Mucosa of descending colon (tissue), 3 donors: Measurements from ENCODE around the gene UACA. TPM values are rescaled to one million over a fixed set of nuclear protein-coding genes. Genes with fewer than 3 reads are reported as not detected.

ENCODE experiments used
- ATAC-seq: fragments of 200-7000 bp; cut with Tn5 transposase; one replicate; pipeline ENCODE4 v1.9.1; 2020; ENCODE audit warnings: mild to moderate bottlenecking, moderate library complexity
- DNase-seq, 3 donors: peaks; one replicate each; pipeline ENCODE4 v3.0.0-alpha.2; 2020
- H3K36me3 ChIP-seq: fragments of 200-600 bp; one replicate; pipeline ENCODE4 v1.8.0; 2021; ENCODE audit warnings: low read depth, mild to moderate bottlenecking
- H3K4me1 ChIP-seq: fragments of 200-600 bp; one replicate; pipeline ENCODE4 v1.8.0; 2021; ENCODE audit warnings: low read depth, mild to moderate bottlenecking
- H3K4me3 ChIP-seq: fragments of 200-600 bp; one replicate; pipeline ENCODE4 v1.8.0; 2021; ENCODE audit warnings: mild to moderate bottlenecking
- H3K9me3 ChIP-seq: fragments of 200-600 bp; one replicate; pipeline ENCODE4 v1.8.0; 2021; ENCODE audit warnings: mild to moderate bottlenecking
- intact Hi-C, 2 donors: fragments of 100-400 bp; cut with DNase I in 1 of 2; cut with micrococcal nuclease in 1 of 2; formaldehyde crosslinking; loops; one replicate each; pipeline versions ENCODE4 v1.11.0 to v1.11.1; 2022; cut with DNase I, micrococcal nuclease
- total RNA-seq, 3 donors: library from RNA; stranded (reverse); fragmentation: NEBNext Ultra II Directional in 2 of 3; extraction: Animal tissue kit (Norgen Biotek cat#: 25700) in 2 of 3; gene quantifications; one replicate each; pipeline versions ENCODE4 v1.2.1 to v1.2.4, GENCODE V29; 2021 to 2023
- TF ChIP-seq, protein P1 (sequence below): fragments of 200-600 bp; IDR thresholded peaks from one replicate; pipeline ENCODE4 v1.8.0; 2022; ENCODE audit warnings: antibody characterized with exemption, mild to moderate bottlenecking
- donor health status: DM: no; HTN: no; CAD: no; lungs with moderate emphysema.
- donor health status: DM: no; HTN: no; CAD: no.
- donor health status: DM: no; HTN: yes; CAD: no.

The UACA gene
- total RNA-seq, 3 donors from 2014 or later = 42.1 to 74.7 (median 64.9) TPM

DNA sequence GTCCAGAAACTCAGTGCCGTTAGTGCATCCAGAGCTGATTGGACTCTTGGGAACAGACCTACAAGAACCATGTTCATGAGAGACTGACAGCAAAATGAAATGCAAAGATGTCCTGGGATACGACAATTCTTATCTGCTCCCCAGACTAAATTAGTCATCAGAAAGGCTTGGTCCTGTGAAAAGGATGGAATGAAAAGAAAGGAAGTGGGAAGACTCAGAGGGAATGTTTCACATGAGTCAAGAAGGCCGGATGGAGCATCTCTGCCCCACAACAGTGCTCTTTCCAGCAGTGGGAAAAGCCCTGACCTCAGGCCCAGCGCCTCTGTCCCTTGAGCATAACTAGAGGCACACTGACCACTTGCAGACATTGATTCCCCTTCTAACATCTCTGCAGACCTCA lies 39.3 kb upstream of the UACA start:
- Histone ChIP-seq H3K36me3 (no peaks in the 10 kb centered on the region), H3K4me1 (no peaks in the 10 kb centered on the region), H3K9me3 (no peaks in the 10 kb centered on the region), H3K4me3 (no peak overlapping the region)
- ATAC-seq = no peak
- intact Hi-C loops = no loop called here
- DNase-seq = no peak
- TF ChIP-seq, protein P1, sequence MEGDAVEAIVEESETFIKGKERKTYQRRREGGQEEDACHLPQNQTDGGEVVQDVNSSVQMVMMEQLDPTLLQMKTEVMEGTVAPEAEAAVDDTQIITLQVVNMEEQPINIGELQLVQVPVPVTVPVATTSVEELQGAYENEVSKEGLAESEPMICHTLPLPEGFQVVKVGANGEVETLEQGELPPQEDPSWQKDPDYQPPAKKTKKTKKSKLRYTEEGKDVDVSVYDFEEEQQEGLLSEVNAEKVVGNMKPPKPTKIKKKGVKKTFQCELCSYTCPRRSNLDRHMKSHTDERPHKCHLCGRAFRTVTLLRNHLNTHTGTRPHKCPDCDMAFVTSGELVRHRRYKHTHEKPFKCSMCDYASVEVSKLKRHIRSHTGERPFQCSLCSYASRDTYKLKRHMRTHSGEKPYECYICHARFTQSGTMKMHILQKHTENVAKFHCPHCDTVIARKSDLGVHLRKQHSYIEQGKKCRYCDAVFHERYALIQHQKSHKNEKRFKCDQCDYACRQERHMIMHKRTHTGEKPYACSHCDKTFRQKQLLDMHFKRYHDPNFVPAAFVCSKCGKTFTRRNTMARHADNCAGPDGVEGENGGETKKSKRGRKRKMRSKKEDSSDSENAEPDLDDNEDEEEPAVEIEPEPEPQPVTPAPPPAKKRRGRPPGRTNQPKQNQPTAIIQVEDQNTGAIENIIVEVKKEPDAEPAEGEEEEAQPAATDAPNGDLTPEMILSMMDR = no peak

DNA sequence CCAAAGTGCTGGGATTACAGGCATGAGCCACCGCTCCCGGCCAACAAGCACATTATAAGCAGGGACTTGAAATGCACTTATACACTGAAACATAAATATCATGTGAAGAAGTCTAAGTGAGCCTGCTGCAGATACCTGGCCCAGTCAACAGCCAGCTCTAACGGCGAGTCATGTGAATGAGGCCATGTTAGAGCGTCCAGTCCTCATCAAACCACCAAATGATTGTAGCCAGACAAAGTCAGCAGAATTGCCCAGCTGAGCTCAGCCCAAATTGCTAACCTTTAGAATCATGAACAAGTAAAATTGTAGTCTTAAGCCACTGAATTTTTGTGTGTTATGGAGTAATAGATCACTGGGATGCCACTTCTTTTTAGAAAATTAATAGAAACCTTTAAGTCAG lies 37.8 kb upstream of the UACA start:
- DNase-seq (no peak), ATAC-seq (no peak)
- TF ChIP-seq, protein P1 = no peak
- intact Hi-C loops = no loop called here
- Histone ChIP-seq H3K4me3 (no peak overlapping the region), H3K36me3 (no peaks in the 10 kb centered on the region), H3K4me1 (no peaks in the 10 kb centered on the region), H3K9me3 (no peaks in the 10 kb centered on the region)

DNA sequence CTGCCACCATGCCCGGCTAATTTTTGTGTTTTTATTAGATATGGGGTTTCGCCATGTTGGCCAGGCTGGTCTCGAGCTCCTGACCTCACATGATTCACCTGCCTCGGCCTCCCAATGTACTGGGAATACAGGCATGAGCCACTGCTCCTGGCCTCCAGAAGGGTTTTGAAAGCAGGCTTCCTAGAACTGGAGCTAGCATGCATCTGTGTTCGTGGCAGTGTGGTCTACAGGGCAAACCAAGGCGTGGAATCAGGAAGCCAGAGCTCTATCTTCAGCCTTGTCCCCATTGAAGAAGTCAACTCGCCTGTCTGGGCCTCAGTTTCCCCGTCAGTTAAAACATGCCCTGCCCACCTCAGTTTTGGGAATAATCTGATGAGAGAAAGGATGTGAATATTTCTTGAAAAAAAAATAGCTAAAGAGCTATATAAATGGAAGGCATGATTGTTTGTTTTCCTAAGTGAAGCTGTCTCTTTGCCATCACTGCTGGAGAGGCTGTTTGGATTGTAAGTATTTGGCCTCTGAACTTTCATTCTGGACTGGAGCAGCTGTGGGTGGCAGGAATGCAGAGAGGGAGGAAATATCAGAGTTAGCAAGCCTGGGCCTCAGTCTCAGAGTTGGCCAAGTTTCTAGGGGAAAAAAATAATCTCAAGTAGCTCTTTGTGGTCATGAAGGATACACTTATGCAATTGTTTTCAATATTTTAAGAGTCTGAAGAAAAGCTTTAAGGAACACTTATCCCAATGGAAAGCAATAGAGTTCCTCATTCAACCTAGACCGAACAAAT lies 36.5 kb upstream of the UACA start:
- H3K9me3 ChIP-seq = no peaks in the 10 kb centered on the region
- H3K4me1 ChIP-seq = no peaks in the 10 kb centered on the region
- TF ChIP-seq, protein P1 = no peak
- DNase-seq = no peak
- intact Hi-C loops = no loop called here
- H3K36me3 ChIP-seq = no peaks in the 10 kb centered on the region
- peak; percentile 38 for ATAC-seq
- no peak overlapping the region for H3K4me3 ChIP-seq

DNA sequence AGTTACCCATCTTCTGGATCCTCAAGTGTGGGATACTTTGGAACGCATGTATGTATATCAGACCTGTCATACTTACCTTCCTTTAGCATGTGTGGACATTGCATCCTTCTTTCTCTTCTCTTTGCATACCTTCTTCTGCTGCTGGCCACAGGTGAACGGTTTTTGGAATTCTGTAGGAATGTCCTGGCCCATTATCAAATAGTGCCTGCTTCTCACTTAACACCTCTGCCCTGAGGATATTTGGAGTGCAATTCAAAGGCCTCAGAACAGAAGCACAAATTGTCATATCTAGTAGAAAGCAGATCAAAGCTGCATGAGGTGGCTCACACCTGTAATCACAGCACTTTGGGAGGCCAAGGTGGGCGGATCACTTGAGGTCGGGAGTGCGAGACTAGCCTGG lies 34.1 kb upstream of the UACA start:
- Histone ChIP-seq H3K4me3 (no peak overlapping the region), H3K4me1 (no peaks in the 10 kb centered on the region), H3K9me3 (no peaks in the 10 kb centered on the region), H3K36me3 (no peaks in the 10 kb centered on the region)
- TF ChIP-seq, protein P1 = no peak
- no peak for ATAC-seq
- intact Hi-C loops = no loop called here
- DNase-seq = no peak

DNA sequence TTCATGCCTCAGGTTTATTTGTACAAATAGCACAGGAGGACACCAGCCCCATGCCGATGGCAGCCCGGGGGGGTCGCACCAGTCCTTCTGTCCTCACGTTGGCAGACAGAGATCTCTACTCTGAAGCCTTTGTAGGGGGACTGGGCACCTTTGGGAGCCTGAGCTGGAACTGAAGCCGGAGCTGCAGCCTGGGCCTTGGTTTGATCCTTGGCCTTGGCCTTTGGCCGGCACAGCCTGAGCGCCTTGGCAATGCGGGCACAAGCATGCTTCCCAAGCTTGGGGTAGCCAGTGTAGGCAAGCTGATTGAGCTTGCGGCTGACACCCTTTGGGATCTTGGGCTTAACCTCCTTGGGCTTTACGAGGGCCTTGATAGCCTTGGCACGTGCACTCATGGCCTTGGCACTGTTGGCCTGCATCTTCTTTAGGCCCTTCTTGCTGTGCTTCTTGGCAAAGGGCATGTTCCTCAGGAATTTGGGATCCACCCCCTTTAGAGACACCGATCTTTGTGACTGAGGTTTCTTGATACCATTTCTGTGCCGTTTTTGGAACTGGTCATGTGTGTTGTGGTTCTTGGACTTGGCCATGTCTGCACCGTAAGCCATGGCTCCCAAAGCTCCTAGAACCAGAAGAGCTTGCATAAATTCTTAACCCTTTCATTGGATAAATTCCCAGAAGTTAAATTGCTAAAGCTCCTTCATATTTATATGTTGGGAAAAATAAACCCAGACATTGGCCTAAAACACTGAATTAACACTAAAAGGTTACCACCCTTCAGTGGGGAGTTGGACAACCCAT lies 33.4 kb upstream of the UACA start:
- DNase-seq = no peak
- intact Hi-C loops = no loop called here
- TF ChIP-seq, protein P1 = no peak
- Histone ChIP-seq H3K4me1 (no peaks in the 10 kb centered on the region), H3K36me3 (no peaks in the 10 kb centered on the region), H3K9me3 (no peaks in the 10 kb centered on the region), H3K4me3 (no peak overlapping the region)
- ATAC-seq = no peak
